Measurements from ENCODE around the gene KCNMB2.

Gene KCNMB2

DNA sequence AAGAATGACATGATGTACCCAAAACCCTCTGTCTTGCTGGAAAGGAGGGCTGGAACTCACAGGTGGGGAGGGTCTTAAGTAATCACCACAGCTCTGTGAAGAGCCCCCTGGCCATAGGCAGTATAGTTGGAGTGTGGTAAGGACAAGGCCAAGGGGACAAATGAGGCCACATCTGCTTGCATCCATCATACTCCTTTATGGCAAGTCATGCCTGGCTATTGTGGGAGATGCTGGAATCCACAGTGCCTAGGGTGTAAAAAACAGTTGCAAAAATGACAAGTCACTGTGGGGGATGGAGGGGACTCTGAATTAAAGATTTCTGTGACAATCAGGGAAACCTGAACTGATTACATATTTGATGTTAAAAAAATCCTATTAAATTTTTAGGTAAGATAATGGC, 258.5 kb downstream of the KCNMB2 start:
- no peaks in the 10 kb centered on the region for H3K9me3 ChIP-seq
- no peaks in the 10 kb centered on the region for H3K4me1 ChIP-seq (ENCODE audit: control insufficient read depth in 1 of 2, insufficient read depth in 1 of 2, low read depth in 1 of 2, low read length in 1 of 2)
- H3K27ac ChIP-seq = no peak overlapping the region
- H3K27me3 ChIP-seq = no peaks in the 10 kb centered on the region
- H3K4me3 ChIP-seq (ENCODE audit: low read depth in 1 of 2, low read length in 1 of 2) = no peak overlapping the region
- no peaks in the 10 kb centered on the region for H3K36me3 ChIP-seq
- TF ChIP-seq CTCF (IDR thresholded peaks at IDR 0.05) = no peak

DNA sequence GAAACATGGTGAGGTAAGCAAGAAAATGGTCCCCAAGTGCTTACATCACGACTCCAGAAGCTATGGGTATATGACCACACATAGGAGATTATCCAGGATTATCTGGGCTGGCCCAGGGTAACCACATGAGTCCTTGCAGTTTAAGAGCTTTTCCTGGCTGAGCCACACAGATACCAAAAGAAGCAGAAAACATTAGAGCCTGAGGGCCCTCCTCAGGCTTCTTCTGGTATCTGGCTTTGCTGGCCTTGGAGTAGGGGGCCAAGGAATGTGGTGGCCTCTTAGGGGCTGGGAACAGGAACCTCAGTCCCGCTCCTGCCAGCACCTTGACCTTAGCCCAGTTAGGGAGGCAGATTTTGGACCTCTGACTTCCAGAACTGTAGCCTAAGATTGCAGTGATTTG, 259.1 kb downstream of the KCNMB2 start:
- H3K4me3 ChIP-seq (ENCODE audit: low read depth in 1 of 2, low read length in 1 of 2) = no peak overlapping the region
- no peaks in the 10 kb centered on the region for H3K36me3 ChIP-seq
- H3K27me3 ChIP-seq = no peaks in the 10 kb centered on the region
- TF ChIP-seq CTCF (IDR thresholded peaks at IDR 0.05) = no peak
- H3K27ac ChIP-seq = no peak overlapping the region
- H3K9me3 ChIP-seq = no peaks in the 10 kb centered on the region
- H3K4me1 ChIP-seq (ENCODE audit: control insufficient read depth in 1 of 2, insufficient read depth in 1 of 2, low read depth in 1 of 2, low read length in 1 of 2) = no peaks in the 10 kb centered on the region

- no peaks in the 10 kb centered on the region for H3K27me3 ChIP-seq
- H3K27ac ChIP-seq = no peak overlapping the region
- no peaks in the 10 kb centered on the region for H3K36me3 ChIP-seq
- no peak overlapping the region for H3K4me3 ChIP-seq (ENCODE audit: low read depth in 1 of 2, low read length in 1 of 2)
- no peaks in the 10 kb centered on the region for H3K4me1 ChIP-seq (ENCODE audit: control insufficient read depth in 1 of 2, insufficient read depth in 1 of 2, low read depth in 1 of 2, low read length in 1 of 2)
- no peaks in the 10 kb centered on the region for H3K9me3 ChIP-seq
- no peak for TF ChIP-seq CTCF (IDR thresholded peaks at IDR 0.05)
Measured at GRCh38 chr3:178802259-178802658, 266.0 kb downstream of the KCNMB2 start.

DNA sequence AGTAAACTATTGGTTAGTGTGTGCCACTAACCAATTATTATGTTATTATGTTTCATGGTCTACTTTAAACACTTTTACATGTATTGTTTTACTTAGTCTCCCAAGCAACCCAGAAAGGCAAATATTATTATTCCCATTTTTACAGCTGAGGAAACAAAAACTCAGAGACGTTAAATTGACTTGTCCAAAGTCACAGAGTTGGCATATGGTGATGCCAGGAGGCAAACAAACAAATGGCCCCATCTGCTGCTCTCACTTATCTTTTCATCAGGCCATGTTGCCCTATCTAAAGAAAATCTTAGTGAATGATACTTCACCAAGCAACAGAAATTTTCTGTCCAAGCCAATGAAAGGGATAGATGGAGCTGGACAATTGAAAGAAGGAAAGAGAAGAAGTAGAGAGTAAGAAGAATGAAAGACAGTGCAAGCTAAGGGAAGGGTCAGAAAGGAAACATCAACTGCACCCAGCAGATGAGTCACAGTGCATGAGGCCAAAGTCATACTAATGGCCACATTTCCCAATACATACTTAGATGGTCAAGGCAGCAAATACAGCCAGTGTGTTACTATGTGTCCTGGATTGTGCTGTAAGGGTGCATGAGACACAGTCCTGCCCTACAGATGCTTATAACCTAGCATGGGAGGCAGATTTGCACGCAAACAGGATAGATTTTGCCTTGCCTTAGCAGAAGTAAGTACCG, 266.9 kb downstream of the KCNMB2 start:
- Histone ChIP-seq H3K4me1 (ENCODE audit: control insufficient read depth in 1 of 2, insufficient read depth in 1 of 2, low read depth in 1 of 2, low read length in 1 of 2) (no peaks in the 10 kb centered on the region), H3K27me3 (no peaks in the 10 kb centered on the region), H3K27ac (no peak overlapping the region), H3K4me3 (ENCODE audit: low read depth in 1 of 2, low read length in 1 of 2) (no peak overlapping the region), H3K9me3 (no peaks in the 10 kb centered on the region), H3K36me3 (no peaks in the 10 kb centered on the region)
- no peak for TF ChIP-seq CTCF (IDR thresholded peaks at IDR 0.05)

- Histone ChIP-seq H3K27me3 (no peaks in the 10 kb centered on the region), H3K9me3 (no peaks in the 10 kb centered on the region), H3K4me3 (ENCODE audit: low read depth in 1 of 2, low read length in 1 of 2) (no peak overlapping the region), H3K4me1 (ENCODE audit: control insufficient read depth in 1 of 2, insufficient read depth in 1 of 2, low read depth in 1 of 2, low read length in 1 of 2) (no peaks in the 10 kb centered on the region), H3K36me3 (no peaks in the 10 kb centered on the region), H3K27ac (no peak overlapping the region)
- no peak for TF ChIP-seq CTCF (IDR thresholded peaks at IDR 0.05)
Measured at GRCh38 chr3:178804606-178805005, 268.4 kb downstream of the KCNMB2 start.
